RWPE2 (cell line): ENCODE data around the gene CASQ2.

Experiments used
- ATAC-seq: fragments of 200-7000 bp; cut with Tn5 transposase; 3 replicates; pipeline ENCODE4 v1.9.1; 2021; ENCODE audit warnings: low read depth
- DNase-seq: peaks from one replicate; pipeline ENCODE4 v3.0.0-alpha.2; 2020; ENCODE audit warnings: low spot score
- H3K27ac ChIP-seq: fragments of 450-650 bp; 2 replicates; pipeline ENCODE4 v1.5.1; 2017; ENCODE audit warnings: mild to moderate bottlenecking; ENCODE audit not compliant: poor library complexity, severe bottlenecking
- H3K27me3 ChIP-seq: fragments of 250-450 bp; sonication (Bioruptor Pico); 2 replicates; pipeline ENCODE4 v1.5.1; 2021; ENCODE audit warnings: mild to moderate bottlenecking, moderate library complexity; ENCODE audit not compliant: insufficient read depth, poor library complexity, severe bottlenecking
- H3K36me3 ChIP-seq: fragments of 250-450 bp; sonication (Bioruptor Pico); 2 replicates; pipeline ENCODE4 v1.5.1; 2020; ENCODE audit warnings: low read depth, mild to moderate bottlenecking, moderate library complexity
- H3K4me1 ChIP-seq: fragments of 250-450 bp; sonication (Bioruptor Pico); 2 replicates; pipeline ENCODE4 v1.5.1; 2021; ENCODE audit warnings: mild to moderate bottlenecking, moderate library complexity; ENCODE audit not compliant: insufficient read depth, poor library complexity, severe bottlenecking
- H3K4me3 ChIP-seq: fragments of 250-450 bp; sonication (Bioruptor Pico); 2 replicates; pipeline ENCODE4 v1.5.1; 2021; ENCODE audit warnings: mild to moderate bottlenecking, moderate library complexity; ENCODE audit not compliant: severe bottlenecking
- H3K9me3 ChIP-seq: fragments of 250-450 bp; sonication (Bioruptor Pico); 2 replicates; pipeline ENCODE4 v1.5.1; 2021; ENCODE audit warnings: mild to moderate bottlenecking, moderate library complexity; ENCODE audit not compliant: severe bottlenecking
- TF ChIP-seq, protein P1 (sequence below): fragments of 450-650 bp; IDR thresholded peaks from one replicate; pipeline ENCODE4 v1.5.1; 2017; ENCODE audit warnings: mild to moderate bottlenecking, moderate library complexity; ENCODE audit not compliant: poor library complexity, severe bottlenecking

CASQ2 gene

DNA sequence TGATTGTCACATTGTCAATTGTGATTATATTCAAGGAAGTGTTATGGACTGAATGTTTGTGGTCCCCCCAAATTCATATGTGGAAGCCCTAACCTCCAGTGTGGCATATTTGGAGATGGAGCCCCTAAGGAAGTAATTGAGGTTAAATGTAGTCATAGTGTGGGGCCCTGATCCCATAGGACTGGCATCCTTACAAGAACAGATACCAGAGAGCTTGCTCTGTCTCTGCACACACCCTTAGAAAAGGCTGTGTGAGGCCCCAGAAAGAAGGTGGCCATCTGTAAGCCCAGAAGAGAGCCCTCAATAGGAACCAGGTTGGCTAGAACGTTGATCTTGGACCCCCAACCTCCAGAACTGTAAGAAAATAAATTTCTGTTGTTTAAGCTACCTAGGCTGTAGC is 98.6 kb downstream of the CASQ2 start:
- peaks cover 36% of the 10 kb centered on the region for H3K4me1 ChIP-seq
- TF ChIP-seq, protein P1, sequence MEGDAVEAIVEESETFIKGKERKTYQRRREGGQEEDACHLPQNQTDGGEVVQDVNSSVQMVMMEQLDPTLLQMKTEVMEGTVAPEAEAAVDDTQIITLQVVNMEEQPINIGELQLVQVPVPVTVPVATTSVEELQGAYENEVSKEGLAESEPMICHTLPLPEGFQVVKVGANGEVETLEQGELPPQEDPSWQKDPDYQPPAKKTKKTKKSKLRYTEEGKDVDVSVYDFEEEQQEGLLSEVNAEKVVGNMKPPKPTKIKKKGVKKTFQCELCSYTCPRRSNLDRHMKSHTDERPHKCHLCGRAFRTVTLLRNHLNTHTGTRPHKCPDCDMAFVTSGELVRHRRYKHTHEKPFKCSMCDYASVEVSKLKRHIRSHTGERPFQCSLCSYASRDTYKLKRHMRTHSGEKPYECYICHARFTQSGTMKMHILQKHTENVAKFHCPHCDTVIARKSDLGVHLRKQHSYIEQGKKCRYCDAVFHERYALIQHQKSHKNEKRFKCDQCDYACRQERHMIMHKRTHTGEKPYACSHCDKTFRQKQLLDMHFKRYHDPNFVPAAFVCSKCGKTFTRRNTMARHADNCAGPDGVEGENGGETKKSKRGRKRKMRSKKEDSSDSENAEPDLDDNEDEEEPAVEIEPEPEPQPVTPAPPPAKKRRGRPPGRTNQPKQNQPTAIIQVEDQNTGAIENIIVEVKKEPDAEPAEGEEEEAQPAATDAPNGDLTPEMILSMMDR: no peak
- peak overlapping the region; percentile 81 for H3K27ac ChIP-seq
- H3K4me3 ChIP-seq: no peak overlapping the region
- no peak for DNase-seq
- no peak for ATAC-seq
- peaks cover 4% of the 10 kb centered on the region for H3K9me3 ChIP-seq
- H3K36me3 ChIP-seq: peaks cover 36% of the 10 kb centered on the region
- H3K27me3 ChIP-seq: no peaks in the 10 kb centered on the region

DNA sequence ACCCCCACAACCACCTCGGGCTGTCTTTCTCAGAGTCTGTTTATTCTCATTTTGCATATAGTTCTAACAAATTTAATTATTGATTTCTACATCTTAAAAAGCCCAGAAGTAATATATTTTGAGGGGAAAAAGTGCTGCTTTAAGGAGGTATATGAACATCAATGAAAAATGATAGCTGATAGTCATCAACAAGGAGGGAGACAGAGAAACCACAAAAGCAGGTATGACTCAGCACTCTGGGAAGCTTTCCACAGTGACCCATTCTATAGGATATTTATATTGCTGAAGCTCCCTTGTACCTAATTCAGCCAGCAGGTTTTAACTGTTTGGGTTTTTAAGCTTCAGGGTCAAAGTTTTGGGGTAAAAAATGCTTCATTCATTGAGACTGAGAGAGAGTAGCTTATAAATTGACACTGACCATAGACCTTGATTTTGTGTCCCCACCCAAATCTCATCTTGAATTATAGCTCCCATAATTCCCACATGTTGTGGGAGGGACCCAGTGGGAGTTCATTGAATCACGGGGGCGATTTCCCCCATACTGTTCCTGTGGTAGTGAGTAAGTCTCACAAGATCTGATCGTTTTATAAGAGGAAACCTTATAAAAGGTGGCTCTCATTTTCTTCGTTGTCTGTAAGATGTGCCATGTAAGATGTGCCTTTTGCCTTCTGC is 99.4 kb downstream of the CASQ2 start:
- DNase-seq: no peak
- peaks cover 4% of the 10 kb centered on the region for H3K9me3 ChIP-seq
- ATAC-seq: peak; percentile 59
- H3K27me3 ChIP-seq: no peaks in the 10 kb centered on the region
- TF ChIP-seq, protein P1: no peak
- H3K27ac ChIP-seq: peak overlapping the region; percentile 81
- H3K4me1 ChIP-seq: peaks cover 40% of the 10 kb centered on the region
- peaks cover 44% of the 10 kb centered on the region for H3K36me3 ChIP-seq
- no peak overlapping the region for H3K4me3 ChIP-seq

DNA sequence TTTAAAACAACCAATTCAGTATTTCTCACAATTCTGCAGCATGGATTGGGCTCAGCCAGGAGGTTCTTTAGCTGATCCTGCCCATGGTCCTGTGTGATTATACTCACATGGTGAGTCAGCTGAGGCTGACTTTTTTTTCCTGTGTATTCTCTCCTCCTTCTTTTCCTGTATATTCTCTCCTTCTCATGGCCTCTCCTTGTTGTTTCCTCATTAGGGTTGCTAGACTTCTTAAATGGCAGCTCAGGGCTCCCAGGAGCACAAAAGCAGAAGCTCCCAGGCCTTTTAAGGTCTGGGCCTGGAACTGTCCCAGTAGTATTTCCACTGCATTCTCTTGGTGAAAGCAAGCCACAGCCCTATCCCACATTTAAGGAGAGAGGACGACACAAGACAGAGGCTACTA is 99.9 kb downstream of the CASQ2 start:
- Histone ChIP-seq H3K27ac (peak overlapping the region; percentile 81), H3K27me3 (no peaks in the 10 kb centered on the region), H3K9me3 (peaks cover 4% of the 10 kb centered on the region), H3K4me1 (peaks cover 40% of the 10 kb centered on the region), H3K36me3 (peaks cover 50% of the 10 kb centered on the region), H3K4me3 (no peak overlapping the region)
- DNase-seq (no peak), ATAC-seq (no peak)
- TF ChIP-seq, protein P1: no peak

DNA sequence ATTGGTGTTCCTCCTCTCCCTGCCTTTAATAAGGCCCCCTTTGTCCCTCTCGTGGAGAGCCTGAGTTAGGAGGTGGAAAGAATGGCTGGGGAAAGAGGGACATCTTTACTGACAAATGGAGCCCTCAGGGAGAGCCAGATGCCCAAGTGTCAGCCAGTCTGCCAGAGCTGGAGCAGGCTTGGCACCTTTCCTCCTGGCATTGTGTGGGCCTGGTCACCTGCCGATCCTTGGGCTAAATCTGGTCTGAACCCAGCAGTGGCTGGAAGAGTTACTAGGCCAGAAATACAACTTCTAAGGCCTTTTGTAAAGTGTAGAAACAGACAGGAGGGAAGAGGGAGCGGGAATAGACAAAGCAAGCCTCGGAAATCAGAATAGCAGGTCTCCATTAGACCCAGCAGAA is 101.8 kb downstream of the CASQ2 start:
- Histone ChIP-seq H3K27ac (no peak overlapping the region), H3K9me3 (peaks cover 4% of the 10 kb centered on the region), H3K4me1 (peaks cover 38% of the 10 kb centered on the region), H3K36me3 (peaks cover 59% of the 10 kb centered on the region), H3K4me3 (no peak overlapping the region), H3K27me3 (no peaks in the 10 kb centered on the region)
- ATAC-seq (no peak), DNase-seq (no peak)
- TF ChIP-seq, protein P1: no peak

DNA sequence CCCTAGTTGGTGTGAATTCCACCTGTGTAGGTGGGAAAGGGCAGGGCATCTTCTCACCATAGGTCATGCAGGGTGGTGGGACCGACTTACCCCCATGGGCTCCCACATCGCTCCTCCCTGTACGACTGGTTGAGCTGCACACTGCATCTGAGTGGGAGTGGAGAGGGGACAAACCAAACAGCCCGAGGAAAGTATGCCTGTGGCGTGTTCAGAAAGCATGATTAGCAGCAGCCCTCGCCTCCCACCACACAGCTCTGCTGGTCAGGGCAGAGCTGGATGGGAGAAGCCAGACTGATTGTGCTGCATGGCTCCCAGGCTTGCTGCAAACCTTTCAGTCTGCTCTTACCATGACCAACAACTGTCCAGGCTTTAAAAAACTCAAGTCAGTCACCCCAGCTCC is 102.3 kb downstream of the CASQ2 start:
- Histone ChIP-seq H3K4me3 (no peak overlapping the region), H3K36me3 (peaks cover 62% of the 10 kb centered on the region), H3K9me3 (peaks cover 4% of the 10 kb centered on the region), H3K27me3 (no peaks in the 10 kb centered on the region), H3K27ac (no peak overlapping the region), H3K4me1 (peaks cover 34% of the 10 kb centered on the region)
- DNase-seq (no peak), ATAC-seq (no peak)
- TF ChIP-seq, protein P1: no peak
